Measurements from ENCODE around the gene NR5A2. TPM values are rescaled to one million over a fixed set of nuclear protein-coding genes. Genes with fewer than 3 reads are reported as not detected.

NR5A2 gene
- total RNA-seq, 1 donor from 2014 or later: 1.4 TPM

- TF ChIP-seq CTCF (IDR thresholded peaks at IDR 0.05): no peak
- Histone ChIP-seq H3K27ac (no peak overlapping the region), H3K4me3 (no peak overlapping the region), H3K9me3 (no peaks in the 10 kb centered on the region), H3K36me3 (no peaks in the 10 kb centered on the region), H3K27me3 (ENCODE audit: low read depth) (no peaks in the 10 kb centered on the region), H3K4me1 (no peaks in the 10 kb centered on the region)
- intact Hi-C loops (cut with DNase I): no loop called here
- DNase-seq: no peak
- no peak for ATAC-seq
Measured at GRCh38 chr1:200096774-200097173, 69.3 kb downstream of the NR5A2 start.

GRCh38 chr1:200099040-200099439 lies 71.5 kb downstream of the NR5A2 start:
- Histone ChIP-seq H3K36me3 (no peaks in the 10 kb centered on the region), H3K4me3 (no peak overlapping the region), H3K9me3 (no peaks in the 10 kb centered on the region), H3K27me3 (ENCODE audit: low read depth) (no peaks in the 10 kb centered on the region), H3K4me1 (no peaks in the 10 kb centered on the region), H3K27ac (no peak overlapping the region)
- TF ChIP-seq CTCF (IDR thresholded peaks at IDR 0.05): no peak
- DNase-seq: no peak
- intact Hi-C loops (cut with DNase I): no loop called here
- no peak for ATAC-seq

- intact Hi-C loops (cut with DNase I): no loop called here
- Histone ChIP-seq H3K9me3 (no peaks in the 10 kb centered on the region), H3K4me1 (no peaks in the 10 kb centered on the region), H3K4me3 (no peak overlapping the region), H3K27ac (no peak overlapping the region), H3K36me3 (no peaks in the 10 kb centered on the region), H3K27me3 (ENCODE audit: low read depth) (no peaks in the 10 kb centered on the region)
- no peak for TF ChIP-seq CTCF (IDR thresholded peaks at IDR 0.05)
- DNase-seq (no peak), ATAC-seq (no peak)
Measured at GRCh38 chr1:200103966-200104583, 76.6 kb downstream of the NR5A2 start.

GRCh38 chr1:200107004-200107470 lies 79.5 kb downstream of the NR5A2 start:
- Histone ChIP-seq H3K9me3 (no peaks in the 10 kb centered on the region), H3K27ac (no peak overlapping the region), H3K4me3 (no peak overlapping the region), H3K27me3 (ENCODE audit: low read depth) (no peaks in the 10 kb centered on the region), H3K36me3 (no peaks in the 10 kb centered on the region), H3K4me1 (no peaks in the 10 kb centered on the region)
- DNase-seq (no peak), ATAC-seq (no peak)
- intact Hi-C loops (cut with DNase I): no loop called here
- TF ChIP-seq CTCF (IDR thresholded peaks at IDR 0.05): no peak

- DNase-seq (no peak), ATAC-seq (no peak)
- H3K36me3 ChIP-seq: no peaks in the 10 kb centered on the region
Measured at GRCh38 chr1:200108659-200109058, 81.1 kb downstream of the NR5A2 start.

More at GRCh38 chr1:200108659-200109058, 81.1 kb downstream of the NR5A2 start:
- no peaks in the 10 kb centered on the region for H3K9me3 ChIP-seq
- TF ChIP-seq CTCF (IDR thresholded peaks at IDR 0.05): no peak
- no peaks in the 10 kb centered on the region for H3K27me3 ChIP-seq (ENCODE audit: low read depth)
- intact Hi-C loops (cut with DNase I): no loop called here
- H3K4me3 ChIP-seq: no peak overlapping the region
- no peak overlapping the region for H3K27ac ChIP-seq
- H3K4me1 ChIP-seq: no peaks in the 10 kb centered on the region
